GM18498 (cell line): ENCODE data around the gene MORC2.

Source experiments
- ATAC-seq: cut with Tn5 transposase; IDR thresholded peaks from one replicate; pipeline ENCODE4 v1.9.1; 2021; ENCODE audit warnings: mild to moderate bottlenecking, moderate library complexity; ENCODE audit not compliant: unreplicated experiment

Gene MORC2

DNA sequence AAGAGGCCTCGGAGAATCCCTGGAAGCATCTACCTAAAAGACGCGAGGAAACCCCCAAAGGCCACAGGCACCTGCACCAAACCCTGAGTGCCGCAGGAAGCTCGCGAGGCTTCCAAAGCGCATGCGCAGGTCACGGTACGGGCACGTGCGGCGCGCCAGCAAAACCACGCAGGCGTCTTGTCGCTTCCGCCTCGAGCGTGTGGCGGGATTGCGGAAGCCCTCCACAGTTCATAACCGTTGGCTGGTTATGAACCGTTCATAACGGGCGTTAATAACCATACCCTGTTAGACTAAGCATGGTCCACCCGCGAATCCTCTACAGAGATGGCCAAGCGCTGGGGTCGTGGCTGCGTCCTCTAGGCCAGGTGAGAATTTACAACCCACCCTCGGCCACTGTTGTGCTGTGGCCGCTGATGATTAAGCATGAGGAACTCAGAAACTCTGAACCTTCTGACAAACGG lies 46.4 kb downstream of the MORC2 start:
- no peak for ATAC-seq

DNA sequence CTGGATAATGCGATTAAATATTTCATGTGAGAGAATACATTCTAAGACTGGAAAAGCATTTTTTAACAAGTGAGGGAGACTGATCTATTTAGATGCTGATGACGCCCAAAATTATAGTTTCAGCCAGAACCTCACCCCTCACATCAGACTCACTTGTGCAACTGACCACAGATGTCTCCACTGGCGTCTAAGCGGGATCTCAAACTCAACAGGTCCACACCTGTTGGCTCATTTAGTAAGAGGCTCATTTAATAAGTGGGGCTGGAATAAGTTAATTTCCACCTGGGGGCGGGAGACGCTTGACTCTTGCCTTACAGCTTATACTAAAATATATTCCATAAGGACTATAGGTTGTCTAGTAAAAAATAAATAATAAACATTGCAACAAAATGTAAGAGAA lies 47.5 kb downstream of the MORC2 start:
- ATAC-seq = no peak

DNA sequence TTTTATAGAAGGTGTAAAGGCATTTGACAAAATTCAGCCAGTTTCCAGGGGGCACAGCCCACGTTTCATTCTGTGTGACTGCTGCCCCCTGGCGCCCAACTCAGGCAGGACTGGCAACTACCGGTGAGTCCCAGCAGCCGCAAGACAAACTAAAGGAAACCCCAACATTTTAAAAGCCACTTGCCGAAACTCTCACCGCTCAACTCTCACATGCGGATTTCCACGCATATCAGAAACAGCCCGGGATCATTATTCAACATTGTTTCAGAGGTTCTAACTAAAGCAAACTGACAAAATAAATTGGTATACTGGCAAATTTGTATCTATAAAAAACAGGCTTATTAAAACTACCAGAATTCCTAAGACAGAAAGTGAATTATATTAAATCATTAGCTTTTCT lies 48.2 kb downstream of the MORC2 start:
- no peak for ATAC-seq

DNA sequence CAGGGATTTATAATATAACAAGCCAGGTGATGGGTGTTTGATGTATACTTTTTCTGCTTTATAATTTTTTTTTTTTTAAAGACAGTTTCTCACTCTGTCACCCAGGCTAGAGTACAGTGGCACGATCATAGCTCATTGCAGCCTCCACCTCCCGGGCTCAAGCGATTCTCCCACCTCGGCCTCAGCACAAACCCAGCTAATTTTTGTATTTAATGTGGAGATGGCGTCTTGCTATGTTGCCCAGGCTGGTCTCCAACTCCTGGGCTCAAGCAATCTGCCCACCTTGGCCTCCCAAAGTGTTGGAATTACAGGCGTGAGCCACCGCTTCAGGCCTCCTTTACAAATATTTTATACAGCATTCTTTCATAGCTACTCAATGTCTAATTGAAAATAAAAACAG lies 48.6 kb downstream of the MORC2 start:
- ATAC-seq = no peak

DNA sequence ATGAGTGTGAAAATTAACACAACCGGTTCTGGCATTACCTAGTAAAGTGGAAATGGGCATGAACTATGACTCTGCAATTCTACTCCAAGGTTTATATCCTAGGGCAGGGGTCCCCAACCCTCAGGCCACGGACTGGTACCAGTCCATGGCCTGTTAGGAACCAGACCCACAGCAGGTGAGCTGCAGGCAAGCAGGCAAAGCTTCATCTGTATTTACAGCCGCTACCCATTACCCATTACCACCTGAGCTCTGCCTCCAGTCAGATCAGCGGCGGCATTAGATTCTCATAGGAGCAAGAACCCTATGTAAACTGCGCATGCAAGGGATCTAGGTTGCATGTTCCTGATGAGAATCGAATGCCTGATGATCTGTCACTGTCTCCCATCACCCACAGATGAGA lies 49.8 kb downstream of the MORC2 start:
- no peak for ATAC-seq

DNA sequence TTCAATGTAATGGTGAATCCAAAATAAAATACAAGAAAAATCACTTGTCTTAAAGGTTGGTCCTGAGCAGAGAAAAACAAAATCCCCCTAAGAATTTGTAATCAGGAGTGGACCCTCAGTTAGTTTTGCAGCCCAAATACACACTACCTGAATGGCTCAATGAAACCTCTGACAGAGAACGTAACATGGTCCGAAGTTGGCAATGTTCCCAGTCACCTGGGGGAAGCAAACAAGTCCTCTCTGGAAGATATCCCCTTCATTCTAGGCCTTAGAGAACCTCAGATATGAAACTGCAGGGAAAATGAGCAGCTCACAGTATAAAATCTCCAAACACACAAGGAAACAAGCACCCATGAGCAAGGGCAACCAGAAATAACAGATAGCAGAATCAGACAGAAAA lies 58.2 kb downstream of the MORC2 start:
- ATAC-seq = no peak

DNA sequence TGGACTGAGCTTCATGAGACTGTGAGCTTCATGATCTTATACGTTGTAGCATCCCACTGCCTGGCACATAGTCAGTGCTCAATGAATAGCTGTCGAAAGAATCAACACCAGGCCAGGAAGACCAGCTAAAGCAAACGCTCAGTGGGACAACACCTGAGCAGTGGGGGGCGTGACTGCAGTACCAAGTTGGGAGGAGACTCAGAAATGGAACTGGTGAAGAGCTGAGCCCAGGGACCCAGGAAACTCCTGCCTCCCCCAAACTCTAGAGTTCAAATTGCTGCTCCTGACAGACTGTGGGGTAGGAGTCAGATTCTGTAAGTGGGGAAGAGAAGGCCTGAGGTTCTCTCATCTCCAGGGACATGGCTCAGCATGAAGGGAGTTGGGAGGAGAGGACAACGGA lies 59.3 kb downstream of the MORC2 start:
- ATAC-seq = no peak

DNA sequence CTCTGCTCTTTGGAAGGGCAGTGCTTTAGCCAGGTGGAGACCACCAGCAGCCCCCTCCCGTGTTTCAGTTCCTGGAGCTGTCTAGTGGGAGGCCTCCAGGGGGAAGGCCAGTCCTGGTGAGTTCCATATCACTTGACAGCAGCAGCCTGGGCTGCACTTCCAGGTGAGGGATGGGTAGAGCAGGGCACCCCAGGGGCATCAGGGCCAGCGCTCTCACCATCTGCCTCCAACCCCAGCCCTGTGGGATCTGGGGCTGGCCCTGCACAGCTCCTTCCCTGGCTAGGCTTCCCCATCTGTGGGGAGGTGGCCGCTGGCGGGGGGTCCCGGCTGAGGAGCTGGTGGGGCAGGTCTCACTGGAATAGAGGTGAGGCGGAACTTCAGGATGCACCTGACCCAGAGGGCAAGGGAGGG lies 60.5 kb downstream of the MORC2 start:
- ATAC-seq = no peak

DNA sequence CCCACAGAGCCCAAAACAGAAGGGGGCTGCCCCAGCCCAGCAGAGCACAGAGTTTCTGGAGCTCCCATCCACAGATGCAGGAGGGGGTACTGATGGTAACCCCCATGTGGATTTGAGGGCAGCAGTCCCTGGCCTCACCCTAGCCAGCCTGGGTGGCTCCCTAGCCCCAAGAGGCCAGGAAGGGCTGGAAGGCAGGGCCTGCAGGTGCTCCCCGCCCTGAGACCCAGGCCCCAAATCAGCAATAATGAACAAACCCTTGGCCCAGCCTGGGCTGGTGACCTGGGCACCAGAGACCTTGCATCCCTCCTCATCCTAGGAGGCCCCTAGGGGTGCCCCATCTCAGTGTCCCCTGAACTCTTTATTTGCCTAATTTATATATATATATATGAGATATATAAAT lies 61.6 kb downstream of the MORC2 start:
- ATAC-seq = no peak

DNA sequence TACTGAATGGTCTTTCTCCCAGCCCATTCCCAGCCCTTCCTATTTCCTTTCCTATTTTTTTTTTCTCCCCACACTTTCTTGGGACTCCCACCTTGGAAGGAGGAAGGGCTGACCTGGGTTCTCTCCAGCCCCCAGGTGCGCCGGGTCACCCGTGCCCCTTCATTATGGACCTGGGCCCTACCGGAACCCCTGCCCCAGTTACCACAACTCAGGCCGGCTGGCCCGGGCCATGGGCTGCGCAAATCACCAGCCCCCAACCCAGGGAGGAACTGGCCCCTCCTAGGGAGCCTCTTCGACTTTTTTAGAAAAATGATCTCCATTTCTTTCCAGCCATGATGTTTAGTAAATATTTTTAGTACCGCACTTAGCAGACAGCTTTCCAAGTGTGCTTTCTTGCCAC lies 62.2 kb downstream of the MORC2 start:
- no peak for ATAC-seq

DNA sequence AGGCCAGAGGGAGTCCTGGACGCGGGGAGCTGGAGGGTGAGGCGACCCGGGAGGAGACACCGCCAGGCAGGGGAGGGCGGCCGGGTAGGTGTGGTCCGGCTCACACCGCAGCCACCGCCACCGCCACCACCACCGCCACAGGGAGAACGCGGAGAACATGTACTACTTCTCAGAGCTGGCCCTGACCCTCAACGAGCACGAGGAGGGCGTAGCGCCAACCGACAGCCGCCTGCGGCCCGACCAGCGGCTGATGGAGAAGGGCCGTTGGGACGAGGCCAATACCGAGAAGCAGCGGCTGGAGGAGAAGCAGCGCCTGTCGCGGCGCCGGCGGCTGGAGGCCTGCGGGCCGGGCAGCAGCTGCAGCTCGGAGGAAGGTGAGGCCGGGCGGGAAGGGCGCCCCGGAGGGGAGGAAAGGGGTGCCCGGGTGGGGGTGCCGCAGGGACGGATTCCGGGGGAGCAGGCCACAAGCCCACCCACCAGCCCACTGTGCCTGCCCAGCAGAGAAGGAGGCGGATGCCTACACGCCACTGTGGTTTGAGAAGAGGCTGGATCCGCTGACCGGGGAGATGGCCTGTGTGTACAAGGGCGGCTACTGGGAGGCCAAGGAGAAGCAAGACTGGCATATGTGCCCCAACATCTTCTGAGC lies 62.8 kb downstream of the MORC2 start:
- ATAC-seq = no peak

DNA sequence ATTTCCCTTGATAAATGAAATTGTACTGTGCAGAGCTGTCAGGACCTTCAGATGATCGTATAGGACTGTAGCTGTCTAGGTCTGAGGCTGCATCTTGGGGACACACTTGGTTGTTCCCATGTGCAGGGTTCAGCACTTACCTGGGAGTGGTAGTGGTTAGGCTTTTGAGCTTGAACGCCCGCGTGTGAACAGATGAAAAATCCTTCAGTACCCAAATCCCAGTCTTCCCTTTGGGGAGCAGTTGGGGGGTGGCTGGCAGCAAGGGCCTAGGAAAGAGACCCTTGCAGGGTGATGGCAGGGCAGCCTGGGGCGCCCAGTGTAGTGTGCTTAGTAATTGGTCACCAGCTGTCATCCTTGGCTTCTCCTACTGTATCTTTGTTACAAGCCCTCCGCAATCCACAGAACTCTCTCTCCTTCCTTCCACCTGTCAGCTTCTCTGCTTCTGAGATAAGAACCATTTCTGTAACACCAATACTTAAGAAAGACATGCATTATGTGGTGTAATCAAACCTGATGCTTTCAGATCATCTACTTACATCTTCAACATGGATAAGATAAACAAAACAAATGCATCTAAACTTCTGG lies 64.6 kb downstream of the MORC2 start:
- ATAC-seq = no peak

DNA sequence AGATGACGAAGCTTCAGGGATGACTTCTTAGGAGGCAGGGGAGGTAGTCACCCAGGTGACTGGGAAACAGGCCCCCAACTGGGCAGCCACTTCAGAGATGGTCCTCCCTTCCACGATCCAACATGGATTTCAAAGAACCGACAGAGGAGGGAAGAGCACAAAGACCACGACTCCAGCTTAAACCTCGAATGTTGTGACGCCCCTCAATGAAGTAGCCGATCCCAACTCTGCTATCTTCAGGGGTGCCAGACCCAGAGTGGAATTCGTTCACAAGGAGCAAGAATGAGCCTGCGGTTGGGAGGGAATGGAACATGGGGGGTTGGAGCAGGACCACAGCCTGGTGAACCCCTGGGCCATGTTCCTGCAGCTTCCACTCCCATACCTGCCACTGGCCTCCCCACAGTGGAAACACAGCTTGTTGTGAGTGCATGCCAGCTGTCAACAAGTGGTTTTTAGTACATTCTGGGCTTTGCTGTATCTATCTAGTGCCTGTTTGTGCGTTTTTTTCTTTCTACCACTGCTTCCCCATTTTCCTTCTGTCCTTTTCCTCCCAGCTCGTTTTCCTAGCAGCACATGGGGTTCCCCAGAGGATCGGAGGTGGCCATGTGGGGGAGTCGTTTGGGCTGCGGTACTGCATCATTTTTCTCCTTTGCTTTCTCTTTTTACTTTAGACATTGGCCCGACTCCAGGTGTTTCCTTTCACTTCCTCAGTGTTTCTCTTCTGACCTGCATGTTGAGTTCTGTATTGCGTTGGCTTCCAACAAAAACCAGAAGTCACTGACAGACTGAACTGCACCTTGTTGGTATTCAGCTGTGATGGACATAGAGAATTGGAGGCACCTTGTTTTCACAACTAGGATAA lies 65.8 kb downstream of the MORC2 start:
- ATAC-seq = no peak

DNA sequence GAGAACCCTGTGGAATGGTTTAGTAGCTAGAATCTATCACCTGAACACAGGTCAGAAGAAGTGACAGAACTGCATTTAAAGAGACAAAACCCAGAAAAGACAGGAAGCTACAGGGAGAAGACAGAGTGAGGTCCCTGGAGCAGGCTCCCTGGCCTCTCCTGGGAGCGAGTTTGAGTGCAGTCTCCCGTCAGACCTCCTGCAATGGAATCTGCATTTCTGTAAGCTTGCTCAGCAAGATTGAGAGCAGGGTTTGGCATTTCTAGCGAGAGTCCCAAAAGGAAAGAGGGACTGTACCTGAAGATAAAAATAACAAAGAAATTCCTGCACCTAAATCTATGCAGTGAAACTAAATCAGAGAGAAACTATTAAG lies 74.2 kb downstream of the MORC2 start:
- ATAC-seq = no peak

DNA sequence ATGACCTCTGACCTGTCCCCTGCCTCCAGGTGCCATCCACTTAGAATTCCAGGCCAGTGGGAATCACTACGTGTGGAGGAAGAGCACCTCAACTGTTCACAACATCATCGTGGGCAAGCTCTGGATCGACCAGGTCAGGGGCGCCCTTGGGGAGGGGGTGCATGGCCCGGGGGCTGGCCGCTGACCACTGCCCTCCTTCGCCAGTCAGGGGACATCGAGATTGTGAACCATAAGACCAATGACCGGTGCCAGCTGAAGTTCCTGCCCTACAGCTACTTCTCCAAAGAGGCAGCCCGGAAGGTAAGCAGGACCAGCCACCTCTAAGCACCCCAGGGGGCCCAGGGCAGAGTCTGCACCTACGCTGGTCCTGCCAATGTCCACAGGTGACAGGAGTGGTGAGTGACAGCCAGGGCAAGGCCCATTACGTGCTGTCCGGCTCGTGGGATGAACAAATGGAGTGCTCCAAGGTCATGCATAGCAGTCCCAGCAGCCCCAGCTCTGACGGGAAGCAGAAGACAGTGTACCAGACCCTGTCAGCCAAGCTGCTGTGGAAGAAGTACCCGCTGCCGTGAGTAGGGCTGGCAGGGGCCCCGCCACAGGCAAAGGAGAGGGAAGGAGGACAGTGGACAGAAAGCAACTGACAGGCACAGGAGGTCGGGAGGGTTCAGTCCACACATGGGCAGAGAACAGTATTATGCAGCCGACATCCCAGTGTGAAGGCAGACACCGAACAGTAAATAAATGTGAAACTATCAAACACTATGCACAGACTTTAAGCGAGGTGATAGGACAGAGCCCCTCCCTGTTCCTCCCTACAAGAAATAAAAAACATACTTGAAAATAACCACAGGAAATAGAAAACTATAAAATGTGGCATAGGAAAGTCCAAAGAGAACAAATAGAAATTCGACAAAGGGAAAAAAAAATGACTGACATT lies 74.9 kb downstream of the MORC2 start:
- ATAC-seq = no peak

DNA sequence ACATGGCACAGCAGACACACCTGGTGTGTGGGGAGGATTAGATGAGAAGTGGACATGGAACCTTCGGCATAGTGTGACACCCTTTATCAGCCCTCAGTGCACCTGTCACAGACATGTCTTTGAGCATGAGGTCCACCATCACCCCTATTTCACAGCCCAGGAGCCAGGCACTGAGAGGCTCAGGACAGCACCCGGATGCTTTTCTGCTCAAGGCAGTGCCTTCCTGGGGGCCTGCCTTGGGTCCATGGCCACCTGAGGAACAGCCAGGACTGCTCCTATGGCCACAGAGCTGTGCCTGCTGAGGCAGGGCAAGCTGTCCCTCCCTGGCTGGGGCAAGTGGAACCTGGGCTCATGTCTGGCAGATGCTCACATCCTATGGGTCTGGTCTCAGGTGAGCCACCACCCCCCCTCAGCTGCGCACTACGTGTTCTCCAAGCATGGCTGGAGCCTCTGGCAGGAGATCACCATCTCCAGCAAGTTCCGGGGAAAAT lies 75.8 kb downstream of the MORC2 start:
- ATAC-seq = no peak

DNA sequence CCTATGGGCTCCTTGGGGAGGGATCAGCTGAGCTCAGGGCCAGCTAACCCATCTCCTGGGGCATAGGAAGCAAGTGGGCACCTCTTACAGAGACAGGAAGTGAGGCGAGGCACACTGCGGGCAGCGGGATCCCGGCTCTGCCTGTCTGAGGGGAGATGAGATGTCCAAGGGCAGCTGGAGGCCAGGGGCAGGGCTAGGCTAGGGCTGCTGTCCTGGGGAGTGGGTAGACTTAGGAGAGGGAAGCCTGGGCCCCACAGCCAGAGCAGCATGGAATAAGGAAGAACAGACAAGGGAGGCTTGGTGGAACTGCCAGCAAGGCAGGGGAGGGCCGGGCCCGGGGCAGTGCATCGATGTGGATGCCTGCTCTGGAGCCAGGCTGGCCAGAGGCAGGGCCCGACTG lies 76.3 kb downstream of the MORC2 start:
- no peak for ATAC-seq

DNA sequence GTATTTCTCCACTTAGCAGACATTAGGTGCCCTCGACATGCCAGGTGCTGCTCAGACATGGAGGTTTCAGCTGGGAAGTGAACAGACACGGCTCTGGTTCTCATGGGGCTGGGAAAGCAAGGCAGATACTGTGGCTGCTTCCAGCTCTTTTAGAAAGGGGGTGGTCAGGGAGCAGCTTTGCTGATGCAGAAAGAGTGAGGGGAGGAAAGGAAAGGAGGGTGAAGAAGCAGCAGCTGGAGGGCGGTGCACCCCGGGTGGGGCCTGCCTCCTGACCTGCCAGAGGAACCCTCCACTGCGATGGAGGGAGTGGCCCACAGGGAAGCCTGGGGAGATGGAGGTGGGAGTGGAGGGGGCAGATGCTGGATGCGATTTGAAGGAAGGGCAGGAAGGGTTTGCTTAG lies 76.8 kb downstream of the MORC2 start:
- no peak for ATAC-seq

DNA sequence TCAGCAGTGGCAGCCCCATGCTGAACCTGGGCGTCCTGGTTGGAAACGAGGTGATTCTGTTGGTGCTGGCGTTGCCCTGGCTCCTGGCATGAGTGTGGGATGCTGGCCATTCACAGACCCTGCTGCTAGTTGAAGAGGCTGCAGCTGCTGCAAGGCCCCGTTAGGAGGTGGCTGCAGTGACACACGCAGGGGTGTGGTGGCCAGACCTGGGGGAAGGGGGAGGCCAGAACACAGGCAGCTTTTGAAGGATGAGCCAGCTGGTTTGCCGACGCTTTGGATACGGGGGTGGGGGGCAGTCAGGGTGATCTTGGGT lies 77.2 kb downstream of the MORC2 start:
- ATAC-seq = no peak

DNA sequence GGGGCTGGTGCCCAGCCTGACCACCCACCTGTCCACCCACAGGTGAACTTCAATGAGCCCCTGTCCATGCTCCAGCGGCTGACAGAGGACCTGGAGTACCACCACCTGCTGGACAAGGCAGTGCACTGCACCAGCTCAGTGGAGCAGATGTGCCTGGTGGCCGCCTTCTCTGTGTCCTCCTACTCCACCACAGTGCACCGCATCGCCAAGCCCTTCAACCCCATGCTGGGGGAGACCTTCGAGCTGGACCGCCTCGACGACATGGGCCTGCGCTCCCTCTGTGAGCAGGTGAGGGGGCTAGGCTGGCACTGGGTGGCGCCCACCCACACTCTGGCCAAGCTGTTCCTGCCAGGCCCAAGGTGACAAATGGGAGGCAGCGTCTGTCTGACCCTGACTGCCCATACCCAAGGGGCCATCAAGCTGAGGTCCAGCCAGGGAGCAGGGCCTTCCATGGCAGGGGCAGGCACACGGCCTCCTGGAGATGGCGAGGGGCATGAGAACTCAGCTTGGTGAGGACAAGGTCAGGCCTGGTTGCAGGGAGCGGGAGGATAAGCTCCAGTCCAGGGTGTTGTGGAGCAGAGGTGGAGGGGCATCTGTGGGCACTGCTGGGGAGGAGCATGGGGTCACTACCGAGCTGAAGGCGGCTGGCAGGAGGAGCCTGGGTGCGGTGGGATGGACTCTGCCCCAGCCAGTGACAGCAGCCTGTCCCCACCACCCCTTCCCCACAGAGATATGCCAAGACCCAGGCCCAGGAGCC lies 77.7 kb downstream of the MORC2 start:
- ATAC-seq = no peak
